HFF-Myc (cell line): ENCODE results near the gene NEUROD2.

Source experiments
- DNase-seq: peaks from one replicate; pipeline ENCODE4 v3.0.0-alpha.2; 2011; ENCODE audit warnings: low read depth; ENCODE audit errors: extremely low read depth
- H3K4me3 ChIP-seq: replicated peaks from 2 replicates; pipeline ENCODE4 v1.5.1; 2011; ENCODE audit warnings: low read depth, mild to moderate bottlenecking, control low read depth, low read length
- CTCF ChIP-seq: IDR thresholded peaks from 2 replicates; pipeline ENCODE4 v1.5.1; 2012; ENCODE audit warnings: mild to moderate bottlenecking, low read depth, low read length, control low read depth; ENCODE audit errors: missing control alignments

The NEUROD2 gene

GRCh38 chr17:39598047-39598481, 9.7 kb downstream of the NEUROD2 start:
- no peak for TF ChIP-seq CTCF
- no peak overlapping the region for H3K4me3 ChIP-seq
- DNase-seq: no peak

GRCh38 chr17:39597372-39598046, 10.2 kb downstream of the NEUROD2 start:
- DNase-seq: no peak
- TF ChIP-seq CTCF: no peak
- H3K4me3 ChIP-seq: no peak overlapping the region

GRCh38 chr17:39596543-39597267, 11.0 kb downstream of the NEUROD2 start:
- DNase-seq: no peak
- TF ChIP-seq CTCF: no peak
- no peak overlapping the region for H3K4me3 ChIP-seq

GRCh38 chr17:39595928-39596510, 11.7 kb downstream of the NEUROD2 start:
- no peak for DNase-seq
- H3K4me3 ChIP-seq: no peak overlapping the region
- no peak for TF ChIP-seq CTCF

GRCh38 chr17:39595294-39595693, 12.4 kb downstream of the NEUROD2 start:
- H3K4me3 ChIP-seq: no peak overlapping the region

GRCh38 chr17:39593371-39593770, 14.3 kb downstream of the NEUROD2 start:
- H3K4me3 ChIP-seq: no peak overlapping the region
- DNase-seq: no peak
- no peak for TF ChIP-seq CTCF

More at GRCh38 chr17:39595294-39595693, 12.4 kb downstream of the NEUROD2 start:
- no peak for DNase-seq
- TF ChIP-seq CTCF: no peak
